ENCODE measurements around the gene UCK2.

Gene UCK2

GRCh38 chr1:165856606-165857005 lies 29.2 kb downstream of the UCK2 start:
- no peak for DNase-seq

GRCh38 chr1:165857046-165857801 lies 29.8 kb downstream of the UCK2 start:
- DNase-seq, result peak; percentile 84 to 86

GRCh38 chr1:165858364-165858823 lies 31.0 kb downstream of the UCK2 start:
- no peak for DNase-seq

- DNase-seq, result no peak
These were observed 31.8 kb downstream of the UCK2 start for GRCh38 chr1:165858967-165859845.

GRCh38 chr1:165860065-165860464 lies 32.7 kb downstream of the UCK2 start:
- no peak for DNase-seq

- DNase-seq, result no peak
These were observed 34.5 kb downstream of the UCK2 start for GRCh38 chr1:165861911-165862310.

- DNase-seq, result no peak
These were observed 35.0 kb downstream of the UCK2 start for GRCh38 chr1:165862448-165862847.

GRCh38 chr1:165863346-165863745 lies 35.9 kb downstream of the UCK2 start:
- DNase-seq, result no peak

- no peak for DNase-seq
These were observed 38.4 kb downstream of the UCK2 start for GRCh38 chr1:165865633-165866340.

GRCh38 chr1:165869343-165869742 lies 41.9 kb downstream of the UCK2 start:
- DNase-seq, result no peak

GRCh38 chr1:165871311-165872067 lies 44.1 kb downstream of the UCK2 start:
- DNase-seq, result peak; percentile 97 to 98

- DNase-seq, result no peak
These were observed 46.1 kb downstream of the UCK2 start for GRCh38 chr1:165873481-165873880.

- no peak for DNase-seq
These were observed 47.2 kb downstream of the UCK2 start for GRCh38 chr1:165874643-165875042.

- no peak for DNase-seq
These were observed 47.8 kb downstream of the UCK2 start for GRCh38 chr1:165875171-165875570.

GRCh38 chr1:165875604-165876003 lies 48.2 kb downstream of the UCK2 start:
- no peak for DNase-seq

GRCh38 chr1:165876121-165876520 lies 48.7 kb downstream of the UCK2 start:
- no peak for DNase-seq

GRCh38 chr1:165877411-165877810 lies 50.0 kb downstream of the UCK2 start:
- no peak for DNase-seq

GRCh38 chr1:165877940-165878556 lies 50.6 kb downstream of the UCK2 start:
- DNase-seq, result no peak

GRCh38 chr1:165879946-165880345 lies 52.5 kb downstream of the UCK2 start:
- no peak for DNase-seq

- DNase-seq, result no peak
These were observed 53.6 kb downstream of the UCK2 start for GRCh38 chr1:165880993-165881392.

- no peak for DNase-seq
These were observed 54.9 kb downstream of the UCK2 start for GRCh38 chr1:165882168-165882837.

All from AML-193 (cell line).